DOHH2 (cell line): Measurements from ENCODE around the gene LIPC.

Experiments used
- H3F3A ChIP-seq: fragments of 200-600 bp; sonication (generic), shearing (Covaris generic); 2 replicates; pipeline ENCODE4 v1.6.0; 2016; ENCODE audit warnings: antibody characterized with exemption, mild to moderate bottlenecking; ENCODE audit not compliant: control insufficient read depth, insufficient read depth
- H3K27ac ChIP-seq: fragments of 200-600 bp; sonication (generic); 2 replicates; pipeline ENCODE4 v1.5.1; 2014; ENCODE audit warnings: low read depth, mild to moderate bottlenecking, low read length, moderate library complexity
- H3K27me3 ChIP-seq: fragments of 200-600 bp; sonication (generic); 2 replicates; pipeline ENCODE4 v1.6.1; 2014; ENCODE audit warnings: mild to moderate bottlenecking, low read length, mixed read lengths; ENCODE audit not compliant: control insufficient read depth
- H3K36me3 ChIP-seq: fragments of 200-600 bp; sonication (generic); 2 replicates; pipeline ENCODE4 v1.6.1; 2014; ENCODE audit warnings: mild to moderate bottlenecking, low read length, moderate library complexity, mixed read lengths; ENCODE audit not compliant: control insufficient read depth
- H3K4me1 ChIP-seq: fragments of 200-600 bp; sonication (generic); 2 replicates; pipeline ENCODE4 v1.6.1; 2014; ENCODE audit warnings: mild to moderate bottlenecking, low read length, mixed read lengths; ENCODE audit not compliant: control insufficient read depth
- H3K4me2 ChIP-seq: fragments of 200-600 bp; sonication (generic); 2 replicates; pipeline ENCODE4 v1.6.0; 2014; ENCODE audit warnings: mild to moderate bottlenecking, low read length, moderate library complexity
- H3K4me3 ChIP-seq: fragments of 200-600 bp; sonication (generic); 2 replicates; pipeline ENCODE4 v1.5.1; 2014; ENCODE audit warnings: mild to moderate bottlenecking, low read length, mixed read lengths
- H3K79me2 ChIP-seq: fragments of 200-600 bp; sonication (generic); 2 replicates; pipeline ENCODE4 v1.6.1; 2014; ENCODE audit warnings: mild to moderate bottlenecking, low read length, mixed read lengths; ENCODE audit not compliant: control insufficient read depth
- H3K9me2 ChIP-seq: fragments of 200-600 bp; sonication (generic); replicated peaks from 2 replicates; pipeline ENCODE4 v1.6.1; 2014; ENCODE audit warnings: mild to moderate bottlenecking, low read length, mixed read lengths; ENCODE audit not compliant: control insufficient read depth
- H3K9me3 ChIP-seq: fragments of 200-600 bp; sonication (generic); 2 replicates; pipeline ENCODE4 v1.6.1; 2014; ENCODE audit warnings: antibody characterized with exemption, low read length, mixed read lengths; ENCODE audit not compliant: control insufficient read depth, insufficient read depth
- H4K20me1 ChIP-seq: fragments of 200-600 bp; sonication (generic); 2 replicates; pipeline ENCODE4 v1.6.0; 2014; ENCODE audit warnings: low read depth, mild to moderate bottlenecking, antibody characterized with exemption, low read length, moderate library complexity; ENCODE audit not compliant: control insufficient read depth, insufficient read depth
- CTCF ChIP-seq: fragments of 200-600 bp; sonication (generic); IDR thresholded peaks from one replicate; pipeline ENCODE4 v1.5.1; 2014; ENCODE audit warnings: antibody characterized with exemption, mild to moderate bottlenecking, low read depth, low read length; ENCODE audit not compliant: poor library complexity, severe bottlenecking
- EZH2phosphoT487 ChIP-seq: fragments of 200-600 bp; sonication (generic); IDR thresholded peaks from 2 replicates; pipeline ENCODE4 v1.6.1; 2017; ENCODE audit warnings: borderline replicate concordance, mild to moderate bottlenecking, antibody characterized with exemption, low read length, moderate library complexity, mixed read lengths

Gene LIPC

GRCh38 chr15:58616171-58616570, 184.4 kb downstream of the LIPC start:
- Histone ChIP-seq H3K4me3 (no peak overlapping the region), H3K4me1 (no peaks in the 10 kb centered on the region), H3K9me2 (no peaks in the 10 kb centered on the region), H3K36me3 (peaks cover 21% of the 10 kb centered on the region), H3K27me3 (no peaks in the 10 kb centered on the region), H4K20me1 (no peaks in the 10 kb centered on the region), H3F3A (no peaks in the 10 kb centered on the region), H3K9me3 (peaks cover 6% of the 10 kb centered on the region), H3K27ac (no peak overlapping the region), H3K4me2 (no peak overlapping the region), H3K79me2 (no peaks in the 10 kb centered on the region)
- no peak for TF ChIP-seq CTCF
- TF ChIP-seq EZH2phosphoT487 = no peak
